Mucosa of descending colon (tissue), 3 donors: Measurements from ENCODE around the gene MKLN1. TPM values are rescaled to one million over a fixed set of nuclear protein-coding genes. Genes with fewer than 3 reads are reported as not detected.

Experiments used
- ATAC-seq: fragments of 200-7000 bp; cut with Tn5 transposase; one replicate; pipeline ENCODE4 v1.9.1; 2020; ENCODE audit warnings: mild to moderate bottlenecking, moderate library complexity
- DNase-seq, 3 donors: peaks; one replicate each; pipeline ENCODE4 v3.0.0-alpha.2; 2020
- H3K36me3 ChIP-seq: fragments of 200-600 bp; one replicate; pipeline ENCODE4 v1.8.0; 2021; ENCODE audit warnings: low read depth, mild to moderate bottlenecking
- H3K4me1 ChIP-seq: fragments of 200-600 bp; one replicate; pipeline ENCODE4 v1.8.0; 2021; ENCODE audit warnings: low read depth, mild to moderate bottlenecking
- H3K4me3 ChIP-seq: fragments of 200-600 bp; one replicate; pipeline ENCODE4 v1.8.0; 2021; ENCODE audit warnings: mild to moderate bottlenecking
- H3K9me3 ChIP-seq: fragments of 200-600 bp; one replicate; pipeline ENCODE4 v1.8.0; 2021; ENCODE audit warnings: mild to moderate bottlenecking
- intact Hi-C, 2 donors: fragments of 100-400 bp; cut with DNase I in 1 of 2; cut with micrococcal nuclease in 1 of 2; formaldehyde crosslinking; loops; one replicate each; pipeline versions ENCODE4 v1.11.0 to v1.11.1; 2022; cut with DNase I, micrococcal nuclease
- total RNA-seq, 3 donors: library from RNA; stranded (reverse); fragmentation: NEBNext Ultra II Directional in 2 of 3; extraction: Animal tissue kit (Norgen Biotek cat#: 25700) in 2 of 3; gene quantifications; one replicate each; pipeline versions ENCODE4 v1.2.1 to v1.2.4, GENCODE V29; 2021 to 2023
- TF ChIP-seq, protein P1 (sequence below): fragments of 200-600 bp; IDR thresholded peaks from one replicate; pipeline ENCODE4 v1.8.0; 2022; ENCODE audit warnings: antibody characterized with exemption, mild to moderate bottlenecking
- donor health status: DM: no; HTN: no; CAD: no; lungs with moderate emphysema.
- donor health status: DM: no; HTN: no; CAD: no.
- donor health status: DM: no; HTN: yes; CAD: no.

Gene MKLN1
- total RNA-seq, 3 donors from 2014 or later: 41.5 to 66.1 (median 47.1) TPM

DNA sequence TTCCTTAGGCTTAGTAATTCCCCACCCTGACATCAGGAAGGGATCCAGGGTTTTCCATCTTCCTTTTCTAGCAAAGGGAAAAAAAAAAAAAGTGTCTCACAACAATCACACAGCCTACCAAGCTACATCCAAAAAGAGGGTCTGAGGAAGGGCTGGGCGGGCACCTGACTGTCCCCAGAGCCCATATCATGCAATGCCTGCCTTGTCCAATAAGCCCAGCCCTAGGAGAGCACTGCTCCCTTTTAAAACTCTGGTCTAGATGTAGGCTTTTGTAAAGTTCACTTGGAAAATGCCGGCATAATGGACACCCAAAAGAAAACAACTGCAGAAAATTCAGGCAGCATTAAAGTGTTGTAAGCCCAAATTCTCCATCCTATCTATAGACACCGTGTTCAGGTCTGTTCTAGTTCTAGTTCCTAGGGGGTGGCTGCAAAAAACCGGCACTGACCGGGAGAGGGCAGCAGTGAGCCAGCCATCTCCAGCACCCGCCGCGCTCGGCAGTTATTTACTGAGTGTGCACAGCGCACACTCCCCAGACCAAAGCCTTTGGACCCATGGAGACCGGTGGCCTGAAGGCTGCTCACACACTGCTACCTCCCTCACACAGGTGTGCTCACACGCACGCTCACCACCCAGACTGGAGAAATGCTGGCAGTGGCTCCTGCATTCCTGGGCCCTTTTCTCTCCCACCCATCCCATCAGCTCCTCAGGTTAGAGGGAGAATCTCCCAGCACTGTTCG is 180.1 kb downstream of the MKLN1 start:
- intact Hi-C loops: loop anchor here (5.0 kb wide), 2 partner anchors 145 to 150 kb away; no protein-coding TSS in a partner anchor
- TF ChIP-seq, protein P1, sequence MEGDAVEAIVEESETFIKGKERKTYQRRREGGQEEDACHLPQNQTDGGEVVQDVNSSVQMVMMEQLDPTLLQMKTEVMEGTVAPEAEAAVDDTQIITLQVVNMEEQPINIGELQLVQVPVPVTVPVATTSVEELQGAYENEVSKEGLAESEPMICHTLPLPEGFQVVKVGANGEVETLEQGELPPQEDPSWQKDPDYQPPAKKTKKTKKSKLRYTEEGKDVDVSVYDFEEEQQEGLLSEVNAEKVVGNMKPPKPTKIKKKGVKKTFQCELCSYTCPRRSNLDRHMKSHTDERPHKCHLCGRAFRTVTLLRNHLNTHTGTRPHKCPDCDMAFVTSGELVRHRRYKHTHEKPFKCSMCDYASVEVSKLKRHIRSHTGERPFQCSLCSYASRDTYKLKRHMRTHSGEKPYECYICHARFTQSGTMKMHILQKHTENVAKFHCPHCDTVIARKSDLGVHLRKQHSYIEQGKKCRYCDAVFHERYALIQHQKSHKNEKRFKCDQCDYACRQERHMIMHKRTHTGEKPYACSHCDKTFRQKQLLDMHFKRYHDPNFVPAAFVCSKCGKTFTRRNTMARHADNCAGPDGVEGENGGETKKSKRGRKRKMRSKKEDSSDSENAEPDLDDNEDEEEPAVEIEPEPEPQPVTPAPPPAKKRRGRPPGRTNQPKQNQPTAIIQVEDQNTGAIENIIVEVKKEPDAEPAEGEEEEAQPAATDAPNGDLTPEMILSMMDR: peak; percentile 92
- ATAC-seq: peak; percentile 92

DNA sequence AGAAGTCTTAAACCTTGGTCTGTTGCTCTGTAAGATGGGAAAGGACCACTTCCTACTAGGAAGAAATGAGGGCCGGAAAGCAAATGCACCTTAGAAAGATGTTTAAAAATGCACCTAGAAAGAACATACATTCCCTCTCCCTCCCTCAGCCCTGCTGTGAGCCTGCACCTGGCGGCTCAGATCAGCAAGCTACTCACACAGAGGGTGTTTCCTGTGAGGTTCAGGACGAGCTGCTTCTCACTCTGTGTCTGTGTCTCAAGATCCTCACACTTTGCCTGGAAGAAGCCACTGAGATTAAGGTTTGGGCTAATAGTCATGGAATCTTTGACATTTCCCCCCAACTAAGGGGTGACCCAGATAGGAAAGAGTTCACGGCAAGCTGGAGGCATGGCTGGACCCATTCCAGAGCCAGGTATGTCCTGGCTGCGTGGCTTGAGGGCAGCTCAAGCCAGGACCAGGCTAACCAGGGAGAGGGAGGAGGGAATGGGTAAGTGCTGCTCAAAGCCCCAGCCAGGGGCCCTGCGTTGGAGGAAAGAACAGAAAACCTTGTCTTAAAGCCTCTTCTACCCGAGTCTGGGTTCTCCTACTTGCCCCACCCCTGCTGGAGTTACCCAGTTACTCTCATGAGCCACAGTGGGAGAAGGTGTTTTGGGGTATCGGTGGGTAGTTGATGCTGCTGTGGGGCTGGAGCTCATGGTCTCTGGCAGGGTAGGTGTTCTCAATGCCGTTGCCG is 181.2 kb downstream of the MKLN1 start:
- DNase-seq (no peak), ATAC-seq (no peak)
- H3K9me3 ChIP-seq: no peaks in the 10 kb centered on the region
- no peak overlapping the region for H3K4me3 ChIP-seq
- no peaks in the 10 kb centered on the region for H3K36me3 ChIP-seq
- TF ChIP-seq, protein P1: no peak
- intact Hi-C loops: loop anchor here (5.0 kb wide), 2 partner anchors 143 to 148 kb away; no protein-coding TSS in a partner anchor
- no peaks in the 10 kb centered on the region for H3K4me1 ChIP-seq

More for the DNA sequence above, 180.1 kb downstream of the MKLN1 start:
- peak; percentile 80 to 93 (median 90) for DNase-seq
- Histone ChIP-seq H3K4me1 (no peaks in the 10 kb centered on the region), H3K36me3 (no peaks in the 10 kb centered on the region), H3K9me3 (no peaks in the 10 kb centered on the region), H3K4me3 (no peak overlapping the region)

DNA sequence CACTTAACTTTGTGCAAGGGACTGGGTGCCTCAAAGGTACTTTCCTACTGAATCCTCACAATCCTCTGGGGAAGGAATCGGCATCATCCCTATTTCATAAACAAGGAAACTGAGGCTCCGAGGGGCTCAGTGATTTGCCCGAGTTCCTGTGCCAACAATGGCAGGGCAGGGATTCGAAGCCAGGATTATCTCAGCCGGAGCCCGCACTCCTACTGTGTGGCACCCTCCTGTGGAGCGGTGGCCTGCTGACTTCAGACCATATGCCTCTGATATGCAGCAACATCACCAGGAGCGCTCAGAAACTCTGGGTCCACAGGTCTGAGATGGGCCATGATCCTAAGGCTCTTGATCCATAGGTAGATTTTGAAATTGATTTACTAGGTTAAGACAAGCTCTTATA is 182.1 kb downstream of the MKLN1 start:
- Histone ChIP-seq H3K36me3 (no peaks in the 10 kb centered on the region), H3K4me1 (no peaks in the 10 kb centered on the region), H3K9me3 (no peaks in the 10 kb centered on the region), H3K4me3 (no peak overlapping the region)
- no peak for ATAC-seq
- TF ChIP-seq, protein P1: no peak
- intact Hi-C loops: loop anchor here (5.0 kb wide), 2 partner anchors 143 to 148 kb away; no protein-coding TSS in a partner anchor
- DNase-seq: no peak

DNA sequence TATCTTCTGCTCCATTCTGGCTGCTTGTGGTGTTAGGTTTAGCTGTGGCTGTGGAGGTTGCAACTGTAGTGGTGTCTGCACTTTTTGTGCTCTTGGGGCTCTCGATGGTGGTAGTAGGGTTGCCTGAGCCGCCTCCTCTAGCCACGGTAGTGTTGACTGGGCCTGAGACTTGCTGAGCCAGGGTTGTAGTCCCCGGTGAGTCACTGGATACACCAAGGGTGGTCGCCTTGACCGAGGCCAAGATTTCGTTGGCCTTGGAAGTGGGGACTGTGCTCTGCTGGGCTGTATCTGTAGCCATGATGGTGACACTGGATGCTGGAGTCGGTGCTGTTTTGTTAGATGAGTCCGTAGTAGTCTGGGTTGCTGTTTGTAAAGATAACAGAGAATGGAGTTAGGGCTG is 183.4 kb downstream of the MKLN1 start:
- intact Hi-C loops: no loop called here
- Histone ChIP-seq H3K4me3 (no peak overlapping the region), H3K4me1 (no peaks in the 10 kb centered on the region), H3K36me3 (no peaks in the 10 kb centered on the region), H3K9me3 (no peaks in the 10 kb centered on the region)
- DNase-seq: no peak
- no peak for ATAC-seq
- TF ChIP-seq, protein P1: no peak

DNA sequence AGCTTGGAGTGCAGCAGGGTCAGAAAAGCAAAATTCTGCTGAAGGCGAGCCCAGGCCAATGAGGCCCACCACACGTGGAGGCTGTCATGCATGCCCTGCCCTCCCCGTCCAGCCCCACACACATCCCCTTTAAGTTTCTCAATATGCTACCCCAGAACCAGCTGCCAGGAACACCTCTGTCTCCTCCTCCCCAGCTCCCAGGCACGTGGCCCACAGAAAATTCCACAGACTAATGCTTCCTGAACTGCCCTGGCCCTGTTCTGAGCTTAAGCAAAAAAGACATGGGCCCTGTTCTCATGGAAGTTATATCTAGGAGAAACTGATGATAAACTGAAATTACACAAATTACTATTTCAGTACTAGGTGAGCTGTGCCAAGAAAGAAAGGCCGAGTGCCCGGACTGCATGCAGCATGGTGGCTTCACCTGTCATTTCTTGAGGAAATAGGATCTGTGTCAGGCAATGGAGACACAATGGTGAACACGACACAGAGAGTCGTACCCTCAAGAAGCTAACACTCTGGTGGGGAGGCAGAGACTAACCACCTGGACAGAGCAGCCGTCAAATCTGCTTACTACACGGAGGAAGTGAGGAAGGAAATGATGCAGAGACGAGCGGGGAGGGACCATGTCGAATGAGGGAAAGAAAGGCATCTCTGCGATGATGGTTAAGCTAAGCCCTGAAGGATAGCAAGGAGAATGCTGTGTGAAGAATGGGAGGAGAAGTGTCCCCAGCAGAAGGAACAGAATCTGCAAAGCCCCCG is 184.3 kb downstream of the MKLN1 start:
- H3K36me3 ChIP-seq: no peaks in the 10 kb centered on the region
- DNase-seq (no peak), ATAC-seq (no peak)
- H3K9me3 ChIP-seq: no peaks in the 10 kb centered on the region
- intact Hi-C loops: no loop called here
- no peaks in the 10 kb centered on the region for H3K4me1 ChIP-seq
- H3K4me3 ChIP-seq: no peak overlapping the region
- TF ChIP-seq, protein P1: no peak
